Measurements from ENCODE around the gene LRRC1. TPM values are rescaled to one million over a fixed set of nuclear protein-coding genes. Genes with fewer than 3 reads are reported as not detected.

Gene LRRC1
- total and polyA plus RNA-seq, 2 of the 13 experiments (the other 11 are each of a cell fraction or from before 2014, with no cell fraction given) = 15.6 to 27.7 TPM

- 0 out of 2 replicates have a peak, but pooled peaks have one; percentile 27 for TF ChIP-seq ZNF557 (CRISPR knock-in tag; IDR thresholded peaks at IDR 0.05)
- no peak for TF ChIP-seq DBP (CRISPR knock-in tag; IDR thresholded peaks at IDR 0.05; ENCODE audit: not compliant biosample characterization)
- TF ChIP-seq ZZZ3 (CRISPR knock-in tag; IDR thresholded peaks at IDR 0.05; ENCODE audit: borderline replicate concordance) = no peak; the same call in 1 of the 2 replicates
- no peak for TF ChIP-seq ZNF207 (IDR thresholded peaks at IDR 0.05; ENCODE audit: borderline replicate concordance)
- TF ChIP-seq KLF6 (CRISPR knock-in tag; IDR thresholded peaks at IDR 0.05) = 0 out of 2 replicates have a peak, but pooled peaks have one; percentile 47
- TF ChIP-seq LRRFIP1 (CRISPR knock-in tag; conservative IDR thresholded peaks at IDR 0.05) = no peak
- TF ChIP-seq KDM3A (CRISPR knock-in tag; IDR thresholded peaks at IDR 0.05; ENCODE audit: low read depth) = 0 out of 2 replicates have a peak, but pooled peaks have one; percentile 18
- TF ChIP-seq HOXD1 (CRISPR knock-in tag; IDR thresholded peaks at IDR 0.05) = peak; percentile 82; the same call in 1 of the 2 replicates
- TF ChIP-seq ZSCAN12 (CRISPR knock-in tag; IDR thresholded peaks at IDR 0.05) = no peak
- TF ChIP-seq RELA (CRISPR knock-in tag; IDR thresholded peaks at IDR 0.05) = no peak
- no peak; the same call in 1 of the 2 replicates for TF ChIP-seq ZSCAN22 (CRISPR knock-in tag; IDR thresholded peaks at IDR 0.05)
- peak; percentile 21 for TF ChIP-seq FOXP4 (CRISPR knock-in tag; IDR thresholded peaks at IDR 0.05)
- TF ChIP-seq ZNF790 (CRISPR knock-in tag; IDR thresholded peaks at IDR 0.05; ENCODE audit: borderline replicate concordance) = no peak; the same call in 1 of the 2 replicates
- TF ChIP-seq TRAFD1 (CRISPR knock-in tag; IDR thresholded peaks at IDR 0.05; ENCODE audit: borderline replicate concordance) = no peak
- TF ChIP-seq FOXO4 (CRISPR knock-in tag; conservative IDR thresholded peaks at IDR 0.05) = 0 out of 2 replicates have a peak, but pooled peaks have one; percentile 21
- no peak for TF ChIP-seq PAX8 (CRISPR knock-in tag; IDR thresholded peaks at IDR 0.05; ENCODE audit: borderline replicate concordance)
- no peak for TF ChIP-seq ZKSCAN1 (IDR thresholded peaks at IDR 0.05; ENCODE audit: low read length)
- peak; percentile 48; the same call in 1 of the 2 replicates for TF ChIP-seq HOXA9 (CRISPR knock-in tag; IDR thresholded peaks at IDR 0.05; ENCODE audit: borderline replicate concordance)
- TF ChIP-seq NCOA5 (CRISPR knock-in tag; IDR thresholded peaks at IDR 0.05) = peak; percentile 28; the same call in 1 of the 2 replicates
- peak; percentile 14; the same call in 1 of the 2 replicates for TF ChIP-seq DR1 (CRISPR knock-in tag; IDR thresholded peaks at IDR 0.05)
- TF ChIP-seq POLR2A (IDR thresholded peaks at IDR 0.05; ENCODE audit: insufficient read depth in 1 of 2, low read depth in 2 of 2, low read length in 2 of 2) = peak in 1 of 2 experiments; percentile 55; a peak in 1 of 4 replicates
These were observed 1.1 kb downstream of the LRRC1 start (continued) for GRCh38 chr6:53795702-53796450.

Data from HepG2 (cell line).